G401.6 (cell line): Measurements from ENCODE around the gene ZNF787.

Experiments used
- FAIRE-seq: peaks from 2 replicates; lab custom pipeline; 2012; peaks lifted over from hg19 to GRCh38; lab: Jason Lieb, UNC

The ZNF787 gene

GRCh38 chr19:56085571-56086275 is 35.4 kb downstream of the ZNF787 start:
- no peak for FAIRE-seq

- no peak for FAIRE-seq
Observed at GRCh38 chr19:56084835-56085536, 36.1 kb downstream of the ZNF787 start.

- no peak for FAIRE-seq
Observed at GRCh38 chr19:56083668-56084067, 37.4 kb downstream of the ZNF787 start.

- FAIRE-seq: no peak
Observed at GRCh38 chr19:56080669-56081401, 40.3 kb downstream of the ZNF787 start.

GRCh38 chr19:56079609-56080008 is 41.5 kb downstream of the ZNF787 start:
- no peak for FAIRE-seq

- FAIRE-seq: peak; percentile 57
Observed at GRCh38 chr19:56076498-56076897, 44.6 kb downstream of the ZNF787 start.

- no peak for FAIRE-seq
Observed at GRCh38 chr19:56071151-56071550, 49.9 kb downstream of the ZNF787 start.

- FAIRE-seq: no peak
Observed at GRCh38 chr19:56069642-56070041, 51.5 kb downstream of the ZNF787 start.

- no peak for FAIRE-seq
Observed at GRCh38 chr19:56066152-56067023, 54.7 kb downstream of the ZNF787 start.

GRCh38 chr19:56053596-56053995 is 67.5 kb downstream of the ZNF787 start:
- no peak for FAIRE-seq
